SU-DHL-6 (cell line): ENCODE data around the gene SH3BGRL2.

Experiments used
- H2AFZ ChIP-seq: fragments of 200-600 bp; sonication (generic); 2 replicates; pipeline ENCODE4 v1.6.1; 2014; ENCODE audit warnings: low read depth, mild to moderate bottlenecking, moderate library complexity, mixed read lengths, antibody characterized with exemption, low read length; ENCODE audit not compliant: severe bottlenecking
- H3F3A ChIP-seq: fragments of 200-600 bp; shearing (Covaris generic); 2 replicates; pipeline ENCODE4 v1.6.0; 2016; ENCODE audit warnings: antibody characterized with exemption, mild to moderate bottlenecking; ENCODE audit not compliant: insufficient read depth
- H3K27ac ChIP-seq: fragments of 200-600 bp; sonication (generic); 2 replicates; pipeline ENCODE4 v1.5.1; 2016; ENCODE audit warnings: low read depth, mild to moderate bottlenecking, low read length, moderate library complexity, mixed read lengths
- H3K27me3 ChIP-seq: fragments of 200-600 bp; sonication (generic), shearing (Covaris generic); 2 replicates; pipeline ENCODE4 v1.6.0; 2014; ENCODE audit warnings: mild to moderate bottlenecking, low read length
- H3K36me3 ChIP-seq: fragments of 200-600 bp; sonication (generic); 2 replicates; pipeline ENCODE4 v1.6.1; 2014; ENCODE audit warnings: mild to moderate bottlenecking, low read length, mixed read lengths
- H3K4me2 ChIP-seq: fragments of 300-600, 200-600 bp; shearing (Covaris generic), sonication (generic); 2 replicates; pipeline ENCODE4 v1.6.0; 2014; ENCODE audit warnings: low read length, low read depth, mild to moderate bottlenecking; ENCODE audit not compliant: poor library complexity, severe bottlenecking
- H3K4me3 ChIP-seq: fragments of 200-600 bp; sonication (generic); 2 replicates; pipeline ENCODE4 v1.5.1; 2014; ENCODE audit warnings: antibody characterized with exemption, low read length, mild to moderate bottlenecking, mixed read lengths; ENCODE audit not compliant: insufficient read depth, poor library complexity, severe bottlenecking
- H3K79me2 ChIP-seq: fragments of 200-600 bp; sonication (generic); 2 replicates; pipeline ENCODE4 v1.6.1; 2014; ENCODE audit warnings: mild to moderate bottlenecking, low read length, moderate library complexity; ENCODE audit not compliant: insufficient read depth
- H3K9ac ChIP-seq: fragments of 200-600 bp; sonication (generic); 2 replicates; pipeline ENCODE4 v1.7.0; 2014; ENCODE audit warnings: mild to moderate bottlenecking, low read length
- H3K9me2 ChIP-seq: fragments of 200-600 bp; sonication (generic); replicated peaks from 2 replicates; pipeline ENCODE4 v1.6.1; 2014; ENCODE audit warnings: low read length; ENCODE audit not compliant: insufficient read depth
- H3K9me3 ChIP-seq: fragments of 200-600 bp; sonication (generic); 2 replicates; pipeline ENCODE4 v1.6.1; 2014; ENCODE audit warnings: low read length, mixed read lengths; ENCODE audit not compliant: insufficient read depth
- H4K20me1 ChIP-seq: fragments of 200-600 bp; sonication (generic); 2 replicates; pipeline ENCODE4 v1.6.1; 2014; ENCODE audit warnings: low read depth, mild to moderate bottlenecking, antibody characterized with exemption, low read length, moderate library complexity, mixed read lengths
- EZH2phosphoT487 ChIP-seq: fragments of 200-600 bp; sonication (generic), shearing (Covaris generic); conservative IDR thresholded peaks from 2 replicates; pipeline ENCODE4 v1.6.1; 2018; ENCODE audit warnings: mild to moderate bottlenecking, antibody characterized with exemption, low read length, moderate library complexity, mixed read lengths
- TF ChIP-seq, protein P1 (sequence below): fragments of 200-600 bp; sonication (generic); IDR thresholded peaks from one replicate; pipeline ENCODE4 v1.5.1; 2017; ENCODE audit warnings: antibody characterized with exemption, mild to moderate bottlenecking, low read length, moderate library complexity; ENCODE audit not compliant: insufficient read depth, poor library complexity, severe bottlenecking

Gene SH3BGRL2

DNA sequence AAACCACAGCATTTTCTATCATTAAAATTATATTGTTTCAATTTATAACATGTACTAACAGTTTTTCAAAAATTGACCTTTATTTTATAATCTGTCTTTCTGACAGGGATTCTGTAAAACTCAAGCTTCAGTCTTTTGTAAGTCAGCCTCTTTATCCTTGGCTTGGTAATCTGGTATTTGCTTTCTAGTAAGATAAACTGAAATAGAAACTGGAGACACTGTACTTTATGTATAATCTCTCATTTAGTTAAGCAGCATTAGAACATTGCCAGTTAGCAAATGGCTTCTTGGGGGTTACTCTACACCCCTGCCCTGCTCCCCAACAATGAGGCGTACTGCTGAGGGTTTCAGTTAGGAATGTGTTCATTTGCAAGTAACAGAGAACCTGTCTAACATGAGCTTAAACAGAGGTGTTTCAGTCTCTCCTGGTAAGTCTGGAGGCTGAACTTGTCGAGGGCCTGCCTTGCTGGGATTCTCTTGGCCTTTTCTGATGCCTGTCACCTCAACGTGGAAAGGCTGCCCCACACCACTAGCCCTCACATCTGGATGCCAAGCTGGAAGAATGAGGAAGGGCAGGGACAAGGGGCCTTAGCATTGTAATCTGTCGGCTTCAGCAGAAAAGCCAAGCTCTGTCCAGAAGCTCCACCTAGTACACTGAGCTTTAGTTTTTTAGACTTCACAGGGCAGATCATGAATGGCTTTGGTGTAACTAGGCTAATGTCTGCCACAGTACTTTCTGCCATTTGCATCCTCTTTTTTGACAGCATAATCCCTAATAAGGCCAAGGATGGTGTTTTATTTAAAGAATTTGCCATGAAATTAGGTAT, 34.8 kb downstream of the SH3BGRL2 start:
- Histone ChIP-seq H3K4me2 (no peak overlapping the region), H3F3A (no peaks in the 10 kb centered on the region), H3K9me3 (no peaks in the 10 kb centered on the region), H3K4me3 (no peak overlapping the region), H3K36me3 (no peaks in the 10 kb centered on the region), H3K9me2 (no peaks in the 10 kb centered on the region), H3K27me3 (no peaks in the 10 kb centered on the region), H3K79me2 (no peaks in the 10 kb centered on the region), H2AFZ (no peak overlapping the region), H3K27ac (no peak overlapping the region), H3K9ac (no peak overlapping the region), H4K20me1 (no peaks in the 10 kb centered on the region)
- TF ChIP-seq EZH2phosphoT487, result no peak
- TF ChIP-seq, protein P1, sequence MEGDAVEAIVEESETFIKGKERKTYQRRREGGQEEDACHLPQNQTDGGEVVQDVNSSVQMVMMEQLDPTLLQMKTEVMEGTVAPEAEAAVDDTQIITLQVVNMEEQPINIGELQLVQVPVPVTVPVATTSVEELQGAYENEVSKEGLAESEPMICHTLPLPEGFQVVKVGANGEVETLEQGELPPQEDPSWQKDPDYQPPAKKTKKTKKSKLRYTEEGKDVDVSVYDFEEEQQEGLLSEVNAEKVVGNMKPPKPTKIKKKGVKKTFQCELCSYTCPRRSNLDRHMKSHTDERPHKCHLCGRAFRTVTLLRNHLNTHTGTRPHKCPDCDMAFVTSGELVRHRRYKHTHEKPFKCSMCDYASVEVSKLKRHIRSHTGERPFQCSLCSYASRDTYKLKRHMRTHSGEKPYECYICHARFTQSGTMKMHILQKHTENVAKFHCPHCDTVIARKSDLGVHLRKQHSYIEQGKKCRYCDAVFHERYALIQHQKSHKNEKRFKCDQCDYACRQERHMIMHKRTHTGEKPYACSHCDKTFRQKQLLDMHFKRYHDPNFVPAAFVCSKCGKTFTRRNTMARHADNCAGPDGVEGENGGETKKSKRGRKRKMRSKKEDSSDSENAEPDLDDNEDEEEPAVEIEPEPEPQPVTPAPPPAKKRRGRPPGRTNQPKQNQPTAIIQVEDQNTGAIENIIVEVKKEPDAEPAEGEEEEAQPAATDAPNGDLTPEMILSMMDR, result no peak

DNA sequence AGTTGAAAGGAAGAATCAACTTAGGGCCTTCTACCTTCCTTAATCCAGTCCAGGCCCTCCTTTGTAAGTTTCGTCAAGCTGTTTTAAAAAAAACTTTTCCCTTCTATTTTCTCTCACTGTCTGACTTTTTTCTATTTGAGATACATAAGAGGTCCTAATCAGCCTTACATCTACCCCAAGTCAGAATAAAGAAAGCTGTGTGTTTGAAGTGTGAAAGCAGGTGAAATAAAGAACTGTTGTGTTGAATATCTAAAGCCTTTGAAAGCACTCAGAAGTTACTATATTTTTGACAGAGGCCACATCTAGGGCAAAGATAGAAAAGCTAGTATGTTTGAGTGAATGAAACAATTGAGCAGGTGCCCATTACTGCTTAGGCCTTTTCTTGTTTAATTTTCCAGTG, 35.5 kb downstream of the SH3BGRL2 start:
- H2AFZ ChIP-seq, result no peak overlapping the region
- H3K36me3 ChIP-seq, result no peaks in the 10 kb centered on the region
- no peaks in the 10 kb centered on the region for H4K20me1 ChIP-seq
- no peak overlapping the region for H3K9ac ChIP-seq
- H3K79me2 ChIP-seq, result no peaks in the 10 kb centered on the region
- H3K27me3 ChIP-seq, result no peaks in the 10 kb centered on the region
- no peaks in the 10 kb centered on the region for H3K9me2 ChIP-seq
- H3K4me2 ChIP-seq, result no peak overlapping the region
- H3K4me3 ChIP-seq, result no peak overlapping the region
- H3K9me3 ChIP-seq, result no peaks in the 10 kb centered on the region
- H3F3A ChIP-seq, result no peaks in the 10 kb centered on the region
- no peak overlapping the region for H3K27ac ChIP-seq
- TF ChIP-seq, protein P1, result no peak
- TF ChIP-seq EZH2phosphoT487, result no peak

DNA sequence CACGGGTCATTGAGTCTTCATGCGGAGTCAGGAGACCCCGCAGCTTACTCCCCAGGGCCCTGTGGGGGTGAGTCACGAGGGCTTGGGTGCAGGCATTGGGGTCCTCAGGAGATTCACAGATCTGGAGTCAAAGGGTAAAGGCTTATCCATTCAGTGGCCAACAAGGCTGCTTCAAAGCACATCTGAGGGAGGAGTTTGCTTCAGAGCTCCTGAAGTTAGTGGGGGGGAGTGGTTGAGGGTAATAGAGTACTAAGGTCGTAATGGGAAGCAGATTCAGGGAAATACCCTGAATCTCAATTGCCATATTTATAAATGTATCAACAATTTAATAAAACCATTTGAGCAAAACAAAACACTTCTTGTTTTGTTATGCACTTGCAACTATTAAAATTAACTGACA, 37.3 kb downstream of the SH3BGRL2 start:
- TF ChIP-seq, protein P1, result no peak
- no peak for TF ChIP-seq EZH2phosphoT487
- Histone ChIP-seq H2AFZ (no peak overlapping the region), H3K9ac (no peak overlapping the region), H3K27me3 (no peaks in the 10 kb centered on the region), H3K9me2 (no peaks in the 10 kb centered on the region), H3K4me2 (no peak overlapping the region), H3K36me3 (no peaks in the 10 kb centered on the region), H3K4me3 (no peak overlapping the region), H3F3A (no peaks in the 10 kb centered on the region), H3K79me2 (no peaks in the 10 kb centered on the region), H3K9me3 (no peaks in the 10 kb centered on the region), H4K20me1 (no peaks in the 10 kb centered on the region), H3K27ac (no peak overlapping the region)
